ENCODE data around the gene FCRL3.

Gene FCRL3

DNA sequence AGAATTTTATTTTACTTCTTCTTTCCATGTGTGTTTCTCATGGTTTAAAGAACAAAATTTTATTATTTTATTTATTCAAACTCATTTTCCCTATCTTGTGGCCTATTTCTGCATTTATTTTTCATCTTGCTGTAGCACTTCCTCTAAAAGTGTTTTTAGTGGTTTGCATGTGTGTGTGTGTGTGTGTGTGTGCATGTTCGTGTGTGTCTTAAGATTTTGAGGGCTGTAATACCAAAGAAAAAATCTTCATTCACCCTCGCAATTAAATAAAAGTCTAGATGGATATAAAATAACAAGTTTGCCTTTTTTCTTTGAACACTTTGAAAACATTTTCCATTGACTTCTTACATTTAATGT lies 24.6 kb upstream of the FCRL3 start:
- Histone ChIP-seq H3K27me3 (ENCODE audit: insufficient read depth, low read depth, severe bottlenecking) (no peaks in the 10 kb centered on the region), H3K9me3 (ENCODE audit: severe bottlenecking) (peaks cover 27% of the 10 kb centered on the region), H3K36me3 (no peaks in the 10 kb centered on the region), H3K4me3 (ENCODE audit: low read depth, low read length) (no peak overlapping the region), H3K27ac (no peak overlapping the region)
- TF ChIP-seq, protein P1, sequence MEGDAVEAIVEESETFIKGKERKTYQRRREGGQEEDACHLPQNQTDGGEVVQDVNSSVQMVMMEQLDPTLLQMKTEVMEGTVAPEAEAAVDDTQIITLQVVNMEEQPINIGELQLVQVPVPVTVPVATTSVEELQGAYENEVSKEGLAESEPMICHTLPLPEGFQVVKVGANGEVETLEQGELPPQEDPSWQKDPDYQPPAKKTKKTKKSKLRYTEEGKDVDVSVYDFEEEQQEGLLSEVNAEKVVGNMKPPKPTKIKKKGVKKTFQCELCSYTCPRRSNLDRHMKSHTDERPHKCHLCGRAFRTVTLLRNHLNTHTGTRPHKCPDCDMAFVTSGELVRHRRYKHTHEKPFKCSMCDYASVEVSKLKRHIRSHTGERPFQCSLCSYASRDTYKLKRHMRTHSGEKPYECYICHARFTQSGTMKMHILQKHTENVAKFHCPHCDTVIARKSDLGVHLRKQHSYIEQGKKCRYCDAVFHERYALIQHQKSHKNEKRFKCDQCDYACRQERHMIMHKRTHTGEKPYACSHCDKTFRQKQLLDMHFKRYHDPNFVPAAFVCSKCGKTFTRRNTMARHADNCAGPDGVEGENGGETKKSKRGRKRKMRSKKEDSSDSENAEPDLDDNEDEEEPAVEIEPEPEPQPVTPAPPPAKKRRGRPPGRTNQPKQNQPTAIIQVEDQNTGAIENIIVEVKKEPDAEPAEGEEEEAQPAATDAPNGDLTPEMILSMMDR (IDR thresholded peaks at IDR 0.05; ENCODE audit: low read depth, low read length), result no peak
- no peak for DNase-seq

DNA sequence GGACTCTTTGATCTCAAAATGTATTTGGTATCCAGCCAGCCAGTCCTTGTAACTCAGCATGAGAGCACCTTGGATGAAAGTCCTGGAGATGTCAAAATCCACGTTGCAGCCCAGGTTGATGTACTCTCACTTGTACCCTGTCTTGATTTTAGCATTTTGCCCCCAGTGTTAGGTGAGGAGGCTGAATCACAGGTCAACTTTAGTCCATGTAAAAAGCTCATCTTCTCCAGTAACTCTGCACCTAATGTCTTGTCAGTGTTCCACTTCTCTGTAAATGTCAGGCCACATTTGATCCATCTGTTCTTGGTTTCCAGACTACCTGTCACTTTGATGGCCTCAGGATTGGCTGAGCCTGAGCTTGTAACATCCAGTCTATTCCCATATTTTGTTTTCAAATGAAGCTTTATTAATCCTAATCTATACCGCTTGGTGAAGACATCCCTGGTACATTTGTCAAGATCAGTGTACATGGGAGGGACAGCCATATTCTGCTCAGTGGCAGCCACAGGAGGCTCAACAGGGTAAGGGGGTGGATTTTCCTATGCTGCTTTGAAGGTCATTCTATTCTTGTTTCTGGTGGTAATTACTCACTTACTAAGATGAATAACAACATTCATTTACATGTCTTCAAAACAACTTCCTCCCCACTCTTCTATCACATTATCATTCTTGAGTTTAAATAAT lies 24.1 kb upstream of the FCRL3 start:
- Histone ChIP-seq H3K36me3 (no peaks in the 10 kb centered on the region), H3K9me3 (ENCODE audit: severe bottlenecking) (peaks cover 27% of the 10 kb centered on the region), H3K4me3 (ENCODE audit: low read depth, low read length) (no peak overlapping the region), H3K27ac (no peak overlapping the region), H3K27me3 (ENCODE audit: insufficient read depth, low read depth, severe bottlenecking) (no peaks in the 10 kb centered on the region)
- no peak for DNase-seq
- TF ChIP-seq, protein P1 (IDR thresholded peaks at IDR 0.05; ENCODE audit: low read depth, low read length), result no peak

DNA sequence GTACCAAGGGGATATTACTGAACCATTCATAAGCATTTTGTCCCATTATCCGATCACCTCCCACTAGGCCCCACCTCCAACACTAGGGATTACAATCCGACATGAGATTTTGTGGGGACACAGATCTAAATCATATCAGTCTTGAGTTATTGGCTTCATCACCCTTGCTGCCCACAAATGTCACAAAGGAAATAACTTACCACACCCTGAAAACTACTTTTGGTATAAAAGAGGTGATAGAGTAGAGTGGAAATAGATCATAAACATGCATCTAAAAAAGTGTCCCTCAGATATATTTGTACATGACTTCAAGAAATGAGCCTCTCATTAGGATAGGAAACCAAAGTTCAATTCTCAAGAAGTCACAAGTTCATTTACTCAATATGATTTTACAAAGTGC lies 22.6 kb upstream of the FCRL3 start:
- no peaks in the 10 kb centered on the region for H3K27me3 ChIP-seq (ENCODE audit: insufficient read depth, low read depth, severe bottlenecking)
- H3K9me3 ChIP-seq (ENCODE audit: severe bottlenecking), result peaks cover 23% of the 10 kb centered on the region
- no peaks in the 10 kb centered on the region for H3K36me3 ChIP-seq
- DNase-seq, result no peak
- H3K4me3 ChIP-seq (ENCODE audit: low read depth, low read length), result no peak overlapping the region
- TF ChIP-seq, protein P1 (IDR thresholded peaks at IDR 0.05; ENCODE audit: low read depth, low read length), result no peak
- no peak overlapping the region for H3K27ac ChIP-seq

DNA sequence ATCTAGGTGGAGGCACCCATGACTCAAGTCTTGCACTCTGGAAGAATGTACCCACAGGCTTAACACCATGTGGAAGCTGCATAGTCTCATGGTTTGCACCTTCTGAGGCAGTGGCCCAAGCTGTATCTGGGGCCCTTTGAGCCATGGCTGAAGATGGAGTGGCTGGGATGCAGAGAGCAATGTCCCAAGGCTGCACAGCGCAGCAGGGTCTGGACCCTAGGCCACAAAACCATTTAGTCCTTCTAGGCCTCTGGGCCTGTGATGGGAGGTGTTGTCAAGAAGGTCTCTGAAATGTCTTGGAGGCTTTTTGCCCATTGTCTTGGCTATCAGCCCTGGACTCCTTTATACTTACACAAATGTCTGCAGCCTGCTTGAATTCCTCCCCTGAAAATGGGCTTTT lies 21.4 kb upstream of the FCRL3 start:
- H3K9me3 ChIP-seq (ENCODE audit: severe bottlenecking), result peaks cover 23% of the 10 kb centered on the region
- H3K27me3 ChIP-seq (ENCODE audit: insufficient read depth, low read depth, severe bottlenecking), result no peaks in the 10 kb centered on the region
- H3K36me3 ChIP-seq, result no peaks in the 10 kb centered on the region
- no peak overlapping the region for H3K27ac ChIP-seq
- TF ChIP-seq, protein P1 (IDR thresholded peaks at IDR 0.05; ENCODE audit: low read depth, low read length), result no peak
- no peak for DNase-seq
- no peak overlapping the region for H3K4me3 ChIP-seq (ENCODE audit: low read depth, low read length)

DNA sequence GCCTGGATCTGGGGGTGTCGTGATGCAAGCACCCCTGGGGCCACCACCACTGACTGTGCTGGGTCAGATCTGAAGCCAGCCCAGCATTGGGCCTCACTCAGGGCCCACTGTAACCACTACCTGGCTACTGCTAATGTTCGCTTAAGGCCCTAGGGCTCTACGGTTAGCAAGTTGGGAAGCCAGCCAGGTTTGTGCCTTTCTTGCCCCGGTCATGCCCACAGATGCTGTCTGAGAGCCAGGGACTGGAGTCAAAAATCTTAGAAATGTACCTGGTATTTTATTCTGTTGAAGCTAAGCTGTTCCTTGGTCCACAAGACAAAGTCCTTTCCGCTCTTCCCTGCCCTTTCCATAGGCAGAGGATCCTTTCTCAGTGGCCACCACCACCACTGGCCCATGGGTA lies 15.2 kb upstream of the FCRL3 start:
- no peaks in the 10 kb centered on the region for H3K27me3 ChIP-seq (ENCODE audit: insufficient read depth, low read depth, severe bottlenecking)
- TF ChIP-seq, protein P1 (IDR thresholded peaks at IDR 0.05; ENCODE audit: low read depth, low read length), result no peak
- H3K27ac ChIP-seq, result no peak overlapping the region
- DNase-seq, result no peak
- no peaks in the 10 kb centered on the region for H3K36me3 ChIP-seq
- no peak overlapping the region for H3K4me3 ChIP-seq (ENCODE audit: low read depth, low read length)
- no peaks in the 10 kb centered on the region for H3K9me3 ChIP-seq (ENCODE audit: severe bottlenecking)

DNA sequence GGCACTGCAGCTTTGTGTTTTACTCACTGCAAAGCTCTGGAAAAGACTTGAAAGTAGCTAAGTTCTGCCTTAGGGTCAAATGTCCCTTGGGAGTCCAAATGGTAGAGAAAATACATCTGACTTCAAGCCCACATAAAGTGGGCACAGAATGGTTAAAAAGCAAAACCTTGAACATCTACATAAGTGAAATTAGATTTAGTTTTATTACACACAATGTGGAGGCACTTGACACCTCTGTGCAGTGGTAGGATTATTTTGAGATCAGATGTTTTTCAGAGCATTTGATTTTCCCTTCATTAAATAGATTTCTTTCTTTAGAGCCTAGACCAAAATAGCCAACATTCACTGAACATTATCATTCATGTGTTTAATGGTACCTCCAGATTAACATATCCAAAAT lies 11.2 kb upstream of the FCRL3 start:
- TF ChIP-seq, protein P1 (IDR thresholded peaks at IDR 0.05; ENCODE audit: low read depth, low read length), result no peak
- no peak overlapping the region for H3K4me3 ChIP-seq (ENCODE audit: low read depth, low read length)
- no peaks in the 10 kb centered on the region for H3K27me3 ChIP-seq (ENCODE audit: insufficient read depth, low read depth, severe bottlenecking)
- peaks cover 7% of the 10 kb centered on the region for H3K9me3 ChIP-seq (ENCODE audit: severe bottlenecking)
- no peaks in the 10 kb centered on the region for H3K36me3 ChIP-seq
- no peak for DNase-seq
- no peak overlapping the region for H3K27ac ChIP-seq

All from WERI-Rb-1 (cell line).